Central memory CD8-positive, alpha-beta T cell (primary cell): Measurements from ENCODE around the gene YKT6.
"Not testable (repeated sequence)": the region's sequence is repeated elsewhere in the genome, so short reads cannot be mapped to it uniquely, and the experiment has no call there.

Source experiments
- ATAC-seq: fragments of 150-1000 bp; cut with Tn5 transposase; replicated peaks from 2 replicates; pipeline ENCODE4 v1.10.0; 2022; ENCODE audit warnings: mild to moderate bottlenecking, moderate FRiP score, moderate number of reproducible peaks; ENCODE audit not compliant: poor library complexity, severe bottlenecking; ENCODE audit errors: extremely low read depth
- DNase-seq, 2 donors: peaks; one replicate each; pipeline ENCODE4 v3.0.0; 2021; ENCODE audit warnings: low spot score in 2 of 2
- H3K27ac Mint-ChIP-seq: one replicate; pipeline ENCODE4 v1.8.0; 2022; ENCODE audit warnings: low read depth, mild to moderate bottlenecking, moderate library complexity, mixed read lengths
- H3K27me3 Mint-ChIP-seq: one replicate; pipeline ENCODE4 v1.8.0; 2022; ENCODE audit warnings: mixed read lengths
- H3K36me3 Mint-ChIP-seq: one replicate; pipeline ENCODE4 v1.8.0; 2022; ENCODE audit warnings: mild to moderate bottlenecking, moderate library complexity, mixed read lengths; ENCODE audit not compliant: insufficient read depth
- H3K4me1 Mint-ChIP-seq: one replicate; pipeline ENCODE4 v1.8.0; 2022; ENCODE audit warnings: mixed read lengths
- H3K4me3 Mint-ChIP-seq: one replicate; pipeline ENCODE4 v1.8.0; 2022; ENCODE audit warnings: mild to moderate bottlenecking, moderate library complexity, mixed read lengths
- H3K9me3 Mint-ChIP-seq: one replicate; pipeline ENCODE4 v1.8.0; 2022; ENCODE audit warnings: mixed read lengths

Gene YKT6

GRCh38 chr7:44159824-44160630 is 40.8 kb upstream of the YKT6 start:
- DNase-seq (no peak), ATAC-seq (no peak)
- H3K27ac Mint-ChIP-seq: no peak overlapping the region
- peaks cover 14% of the 10 kb centered on the region for H3K27me3 Mint-ChIP-seq
- peaks cover 6% of the 10 kb centered on the region for H3K9me3 Mint-ChIP-seq
- H3K36me3 Mint-ChIP-seq: no peaks in the 10 kb centered on the region
- H3K4me3 Mint-ChIP-seq: no peak overlapping the region
- no peaks in the 10 kb centered on the region for H3K4me1 Mint-ChIP-seq

GRCh38 chr7:44161371-44161770 is 39.4 kb upstream of the YKT6 start:
- H3K9me3 Mint-ChIP-seq: peaks cover 6% of the 10 kb centered on the region
- DNase-seq: no peak
- no peak for ATAC-seq
- H3K4me3 Mint-ChIP-seq: no peak overlapping the region
- H3K36me3 Mint-ChIP-seq: no peaks in the 10 kb centered on the region
- H3K27ac Mint-ChIP-seq: no peak overlapping the region
- H3K27me3 Mint-ChIP-seq: peaks cover 14% of the 10 kb centered on the region
- no peaks in the 10 kb centered on the region for H3K4me1 Mint-ChIP-seq

GRCh38 chr7:44162179-44162578 is 38.6 kb upstream of the YKT6 start:
- DNase-seq (no peak), ATAC-seq (no peak)
- no peaks in the 10 kb centered on the region for H3K36me3 Mint-ChIP-seq
- H3K27me3 Mint-ChIP-seq: peaks cover 14% of the 10 kb centered on the region
- no peak overlapping the region for H3K4me3 Mint-ChIP-seq
- H3K9me3 Mint-ChIP-seq: peaks cover 6% of the 10 kb centered on the region
- H3K27ac Mint-ChIP-seq: no peak overlapping the region
- H3K4me1 Mint-ChIP-seq: no peaks in the 10 kb centered on the region

- DNase-seq (no peak), ATAC-seq (no peak)
- Mint-ChIP-seq H3K4me3 (no peak overlapping the region), H3K4me1 (no peaks in the 10 kb centered on the region), H3K27me3 (peaks cover 14% of the 10 kb centered on the region), H3K36me3 (no peaks in the 10 kb centered on the region), H3K9me3 (peaks cover 6% of the 10 kb centered on the region), H3K27ac (no peak overlapping the region)
Observed at GRCh38 chr7:44162785-44163395, 37.9 kb upstream of the YKT6 start.

- DNase-seq (no peak), ATAC-seq (no peak)
- no peaks in the 10 kb centered on the region for H3K4me1 Mint-ChIP-seq
- H3K27me3 Mint-ChIP-seq: peaks cover 14% of the 10 kb centered on the region
- H3K36me3 Mint-ChIP-seq: no peaks in the 10 kb centered on the region
- no peak overlapping the region for H3K27ac Mint-ChIP-seq
- peaks cover 6% of the 10 kb centered on the region for H3K9me3 Mint-ChIP-seq
- H3K4me3 Mint-ChIP-seq: no peak overlapping the region
Observed at GRCh38 chr7:44163591-44163990, 37.2 kb upstream of the YKT6 start.

GRCh38 chr7:44167920-44168319 is 32.9 kb upstream of the YKT6 start:
- no peak overlapping the region for H3K4me3 Mint-ChIP-seq
- DNase-seq (no peak), ATAC-seq (no peak)
- no peak overlapping the region for H3K27ac Mint-ChIP-seq
- H3K36me3 Mint-ChIP-seq: no peaks in the 10 kb centered on the region
- peaks cover 10% of the 10 kb centered on the region for H3K27me3 Mint-ChIP-seq
- H3K4me1 Mint-ChIP-seq: no peaks in the 10 kb centered on the region
- peaks cover 6% of the 10 kb centered on the region for H3K9me3 Mint-ChIP-seq

GRCh38 chr7:44171901-44172300 is 28.9 kb upstream of the YKT6 start:
- not testable (repeated sequence) for H3K36me3 Mint-ChIP-seq, H3K4me3 Mint-ChIP-seq, ATAC-seq, H3K9me3 Mint-ChIP-seq, DNase-seq, H3K4me1 Mint-ChIP-seq, H3K27ac Mint-ChIP-seq
- peaks cover 34% of the 10 kb centered on the region for H3K27me3 Mint-ChIP-seq

- Mint-ChIP-seq H3K4me3 (no peak overlapping the region), H3K4me1 (no peaks in the 10 kb centered on the region), H3K36me3 (no peaks in the 10 kb centered on the region), H3K9me3 (no peaks in the 10 kb centered on the region), H3K27ac (no peak overlapping the region), H3K27me3 (peaks cover 38% of the 10 kb centered on the region)
- DNase-seq: no peak
- no peak for ATAC-seq
Observed at GRCh38 chr7:44172352-44172751, 28.4 kb upstream of the YKT6 start.

- DNase-seq (no peak), ATAC-seq (no peak)
- Mint-ChIP-seq H3K4me3 (no peak overlapping the region), H3K27ac (no peak overlapping the region), H3K4me1 (no peaks in the 10 kb centered on the region), H3K27me3 (peaks cover 44% of the 10 kb centered on the region), H3K36me3 (no peaks in the 10 kb centered on the region), H3K9me3 (no peaks in the 10 kb centered on the region)
Observed at GRCh38 chr7:44172803-44173424, 27.9 kb upstream of the YKT6 start.

- no peak for ATAC-seq
- no peaks in the 10 kb centered on the region for H3K9me3 Mint-ChIP-seq
- H3K27ac Mint-ChIP-seq: no peak overlapping the region
- no peaks in the 10 kb centered on the region for H3K36me3 Mint-ChIP-seq
- peaks cover 56% of the 10 kb centered on the region for H3K27me3 Mint-ChIP-seq
- no peak for DNase-seq
- no peak overlapping the region for H3K4me3 Mint-ChIP-seq
- no peaks in the 10 kb centered on the region for H3K4me1 Mint-ChIP-seq
Observed at GRCh38 chr7:44173911-44174693, 26.7 kb upstream of the YKT6 start.

- ATAC-seq, H3K4me3 Mint-ChIP-seq, H3K4me1 Mint-ChIP-seq, DNase-seq, H3K27ac Mint-ChIP-seq, H3K36me3 Mint-ChIP-seq, H3K9me3 Mint-ChIP-seq: not testable (repeated sequence)
- peaks cover 61% of the 10 kb centered on the region for H3K27me3 Mint-ChIP-seq
Observed at GRCh38 chr7:44174694-44174948, 26.2 kb upstream of the YKT6 start.

GRCh38 chr7:44175730-44176129 is 25.0 kb upstream of the YKT6 start:
- H3K27ac Mint-ChIP-seq: no peak overlapping the region
- ATAC-seq: no peak
- no peaks in the 10 kb centered on the region for H3K9me3 Mint-ChIP-seq
- no peaks in the 10 kb centered on the region for H3K4me1 Mint-ChIP-seq
- H3K27me3 Mint-ChIP-seq: peaks cover 67% of the 10 kb centered on the region
- no peaks in the 10 kb centered on the region for H3K36me3 Mint-ChIP-seq
- DNase-seq: no peak
- H3K4me3 Mint-ChIP-seq: no peak overlapping the region
